ENCODE data around the gene CPSF7.
"Not testable (repeated sequence)": the region's sequence is repeated elsewhere in the genome, so short reads cannot be mapped to it uniquely, and the experiment has no call there.

CPSF7 gene
- 96.2 reads per million, percentile 82 among the genes with 10 or more reads in this experiment for total RNA-seq

- peak; percentile 97 for DNase-seq
Observed at GRCh38 chr11:61429691-61430582, at the start of gene CPSF7, which contains the start of gene SDHAF2. CPSF7 (minus strand) TSS chr11:61429975; CDS start chr11:61429235, 740 bp downstream. SDHAF2 (plus strand) TSS chr11:61430124; CDS start chr11:61430147, 23 bp downstream.

GRCh38 chr11:61477727-61478148, 48.0 kb upstream of the CPSF7 start:
- peak; percentile 43 for DNase-seq

- no peak for DNase-seq
Observed at GRCh38 chr11:61477126-61477525, 47.4 kb upstream of the CPSF7 start.

DNA sequence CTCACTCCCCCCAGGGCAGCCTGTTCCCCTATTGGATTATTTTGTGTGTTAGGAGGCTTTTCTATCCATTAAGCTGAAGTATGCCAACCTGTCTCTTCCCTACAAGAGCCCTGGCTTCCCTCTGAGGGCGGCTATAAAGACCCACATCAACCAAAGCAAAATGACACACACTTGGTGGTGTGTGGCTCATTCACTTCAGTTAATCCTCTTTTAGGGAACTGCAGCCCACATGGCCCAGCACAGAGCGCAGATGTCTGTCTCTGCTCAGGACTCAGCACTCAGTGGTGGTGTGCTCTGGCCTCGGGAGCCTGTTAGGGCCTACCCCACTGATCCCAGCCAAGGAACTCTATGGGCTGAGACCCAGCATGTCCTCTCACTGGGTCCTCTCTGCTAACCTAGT, 46.6 kb upstream of the CPSF7 start:
- DNase-seq = no peak

GRCh38 chr11:61475433-61475832, 45.7 kb upstream of the CPSF7 start:
- DNase-seq = no peak

- DNase-seq = no peak
Observed at GRCh38 chr11:61474013-61474643, 44.4 kb upstream of the CPSF7 start.

GRCh38 chr11:61473370-61474012, 43.7 kb upstream of the CPSF7 start:
- no peak for DNase-seq

DNA sequence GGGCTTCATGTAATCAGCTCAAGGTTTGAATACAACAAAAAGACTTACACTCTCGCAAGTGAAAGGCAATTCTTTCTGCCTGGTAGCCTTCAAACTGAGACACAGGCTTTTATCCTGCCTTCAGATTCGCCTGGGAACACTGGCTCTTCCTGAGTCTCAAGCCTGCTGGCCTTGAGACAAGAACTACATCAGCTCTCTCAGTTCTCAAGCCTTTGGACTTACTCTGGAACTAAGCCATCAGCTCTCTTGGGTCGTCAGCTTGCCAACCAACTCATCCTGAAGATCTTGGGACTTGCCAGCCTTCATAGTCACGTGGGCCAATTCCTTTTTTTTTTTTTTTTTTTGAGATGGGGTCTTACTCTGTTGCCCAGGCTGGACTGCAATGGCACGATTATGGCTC, 43.1 kb upstream of the CPSF7 start:
- no peak for DNase-seq

DNA sequence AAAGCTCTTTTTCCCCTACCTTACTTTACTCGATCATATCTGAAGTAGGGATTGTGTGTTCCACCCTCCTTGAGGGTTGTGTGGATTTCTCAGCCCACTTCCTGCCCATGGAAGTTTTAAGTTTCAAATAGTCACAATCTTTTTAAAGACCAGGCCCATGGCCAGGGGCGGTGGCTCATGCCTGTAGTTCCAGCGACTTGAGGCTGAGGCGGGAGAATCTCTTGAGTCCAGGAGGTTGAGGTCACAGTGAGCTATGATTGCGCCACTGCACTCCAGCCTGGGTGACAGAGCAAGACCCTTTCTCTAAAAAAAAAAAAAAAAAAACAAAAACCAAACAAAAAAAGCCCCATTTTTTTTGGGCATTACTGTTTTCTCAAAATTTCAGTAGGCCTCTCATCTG, 42.5 kb upstream of the CPSF7 start:
- no peak for DNase-seq

DNA sequence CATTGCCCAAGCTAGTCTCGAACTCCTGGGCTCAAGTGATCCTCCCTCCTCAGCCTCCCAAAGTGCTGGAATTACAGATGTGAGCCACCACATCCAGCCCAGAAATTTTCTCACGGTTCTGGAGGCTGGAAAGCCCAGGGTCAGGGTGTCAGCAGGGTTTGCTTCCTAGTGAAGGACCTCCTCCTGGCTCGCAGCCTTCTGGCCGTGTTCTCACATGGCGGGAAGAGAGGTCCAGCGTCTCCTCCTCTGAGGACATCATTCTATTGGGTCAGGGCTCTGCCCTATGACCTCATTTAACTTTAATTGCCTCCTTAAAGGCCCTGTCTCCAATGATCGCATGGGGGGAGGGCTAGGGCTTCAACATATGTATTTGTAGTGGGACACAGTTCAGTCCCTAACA, 38.2 kb upstream of the CPSF7 start:
- no peak for DNase-seq

DNA sequence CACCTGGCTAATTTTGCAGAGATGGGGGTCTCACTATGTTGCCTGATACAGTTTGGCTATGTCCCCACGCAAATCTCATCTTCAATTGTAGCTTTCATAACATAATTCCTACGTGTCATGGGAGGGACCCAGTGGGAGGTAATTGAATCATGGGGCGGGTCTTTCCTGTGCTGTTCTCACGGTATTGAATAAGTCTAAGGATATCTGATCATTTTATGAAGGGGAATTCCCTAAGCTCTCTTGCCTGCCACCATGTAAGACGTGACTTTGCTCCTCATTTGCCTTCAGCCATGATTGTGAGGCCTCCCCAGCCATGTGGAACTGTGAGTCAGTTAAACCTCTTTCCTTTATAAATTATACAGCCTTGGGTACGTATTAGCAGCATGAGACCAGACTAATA, 37.8 kb upstream of the CPSF7 start:
- not testable (repeated sequence) for DNase-seq

DNA sequence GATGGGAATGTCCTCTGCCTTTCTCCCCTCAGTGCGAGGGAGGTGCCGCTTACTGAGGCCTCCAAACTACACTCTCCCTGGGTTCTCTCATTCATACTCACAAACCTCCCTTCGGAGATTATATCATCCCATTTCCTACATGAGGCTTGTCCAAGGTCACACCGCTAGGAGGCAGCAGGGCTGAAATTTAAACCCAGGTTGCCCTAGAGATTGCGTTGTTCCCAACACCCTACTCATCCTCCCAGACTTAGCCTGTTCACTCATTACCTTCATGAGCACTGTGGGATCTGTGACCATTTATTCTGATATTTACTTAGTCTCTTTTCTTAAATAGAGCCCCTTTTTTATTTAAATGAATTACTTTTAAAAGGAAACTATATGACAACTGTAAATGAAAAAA, 31.2 kb upstream of the CPSF7 start:
- no peak for DNase-seq

GRCh38 chr11:61460474-61460881, 30.7 kb upstream of the CPSF7 start:
- no peak for DNase-seq

GRCh38 chr11:61454520-61454919, 24.7 kb upstream of the CPSF7 start:
- DNase-seq = no peak

DNA sequence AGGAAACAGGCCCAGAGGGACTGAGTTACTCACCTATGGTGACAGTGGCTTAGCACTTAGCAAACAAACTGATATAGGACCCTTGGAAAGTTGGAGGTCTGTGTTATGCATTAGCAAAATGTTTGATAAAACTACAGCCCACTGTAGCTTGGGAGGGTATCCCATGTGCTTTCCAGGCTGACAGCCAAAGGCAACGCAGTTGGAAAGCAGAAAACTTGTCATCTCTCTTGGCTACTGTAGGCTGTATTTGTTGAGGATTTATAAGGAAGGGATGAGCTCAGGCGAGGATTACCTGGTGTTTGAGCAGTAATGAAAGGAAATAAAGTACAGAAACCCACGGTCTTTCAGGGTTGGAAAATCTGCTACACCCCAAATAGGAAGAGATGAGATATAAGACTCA, 23.9 kb upstream of the CPSF7 start:
- no peak for DNase-seq

DNA sequence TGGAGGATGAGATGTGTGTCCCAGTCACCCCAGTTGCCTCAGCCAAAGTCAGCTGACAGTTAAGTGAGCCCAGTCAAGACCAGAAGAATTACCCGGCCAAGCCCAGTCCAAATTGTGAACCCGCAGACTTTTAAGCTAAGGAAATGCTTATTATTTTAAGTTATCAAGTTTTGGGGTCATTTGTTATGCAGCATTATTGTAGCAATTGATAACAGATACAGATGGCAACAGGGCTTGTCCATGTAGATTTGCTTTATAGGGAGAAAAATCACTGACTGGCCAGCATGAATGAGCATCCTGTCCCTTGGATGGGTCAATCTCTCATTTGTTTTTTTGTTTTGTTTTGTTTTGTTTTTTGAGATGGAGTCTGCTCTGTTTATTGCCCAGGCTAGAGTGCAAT, 23.1 kb upstream of the CPSF7 start:
- no peak for DNase-seq

GRCh38 chr11:61448552-61448927, 18.8 kb upstream of the CPSF7 start:
- DNase-seq = no peak

DNA sequence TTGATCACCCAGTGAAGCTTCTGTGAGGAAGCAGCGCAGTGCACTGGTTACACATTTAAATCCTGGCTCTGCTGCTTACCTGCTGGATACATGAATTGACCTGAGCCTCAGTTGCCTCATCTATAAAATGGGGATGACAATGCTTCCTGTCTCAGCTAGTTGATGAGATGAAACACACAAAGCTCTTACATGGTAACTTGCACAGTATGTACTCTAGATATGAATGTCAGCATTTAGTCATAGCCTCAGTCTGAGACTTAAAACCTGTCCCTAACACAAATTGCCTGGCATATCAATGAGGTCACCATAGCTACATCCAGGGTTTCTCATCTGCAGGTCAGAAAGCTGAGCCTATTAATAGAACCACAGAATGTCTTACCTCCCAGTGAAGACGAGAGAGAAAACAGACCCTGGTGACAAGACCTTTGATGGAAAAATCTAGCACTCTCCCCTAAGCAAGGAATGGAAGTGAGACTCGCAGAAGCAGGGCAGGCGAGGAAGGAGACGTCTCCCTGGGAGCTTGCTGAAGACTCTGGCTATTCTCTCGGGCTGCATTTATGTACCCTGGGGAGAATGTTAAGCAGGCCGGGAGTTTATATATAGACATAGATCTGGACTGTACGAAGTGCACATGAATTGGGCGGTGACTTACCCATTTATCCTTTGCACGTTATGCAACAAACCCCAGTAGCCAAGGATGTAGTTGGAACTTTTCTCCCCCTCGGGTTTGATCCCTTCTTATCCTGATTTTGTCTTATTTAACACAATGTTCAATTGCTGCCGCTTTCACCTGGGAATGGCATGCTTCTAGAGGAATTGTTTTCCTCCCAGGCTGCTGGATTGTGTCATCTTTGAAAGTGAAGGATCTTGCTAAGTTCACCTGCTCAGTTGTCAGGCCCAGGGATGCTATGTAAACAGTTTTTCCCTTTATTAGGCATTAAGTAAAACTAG, 18.1 kb upstream of the CPSF7 start:
- DNase-seq = no peak

GRCh38 chr11:61446211-61446651, 16.5 kb upstream of the CPSF7 start:
- peak; percentile 49 for DNase-seq

DNA sequence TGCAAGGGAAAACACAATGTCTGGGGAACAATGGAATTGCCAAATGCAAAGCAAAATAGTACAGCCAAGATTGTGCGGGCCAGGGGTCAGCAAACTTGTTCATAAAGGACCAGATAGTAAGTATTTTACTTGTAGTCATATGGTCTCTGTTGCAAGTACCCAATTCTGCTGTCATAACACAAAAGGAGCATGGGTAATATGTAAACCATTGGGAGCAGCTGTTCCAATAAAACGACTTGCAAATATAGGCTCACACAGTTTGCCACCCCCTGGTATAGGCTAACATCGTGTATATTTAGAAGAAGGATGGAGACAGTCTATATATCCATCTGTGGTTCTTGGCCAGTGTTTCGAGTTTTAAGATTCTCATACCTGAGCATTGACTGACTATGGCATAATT, 15.7 kb upstream of the CPSF7 start:
- no peak for DNase-seq

- DNase-seq = no peak
Observed at GRCh38 chr11:61442616-61443015, 12.8 kb upstream of the CPSF7 start.

DNA sequence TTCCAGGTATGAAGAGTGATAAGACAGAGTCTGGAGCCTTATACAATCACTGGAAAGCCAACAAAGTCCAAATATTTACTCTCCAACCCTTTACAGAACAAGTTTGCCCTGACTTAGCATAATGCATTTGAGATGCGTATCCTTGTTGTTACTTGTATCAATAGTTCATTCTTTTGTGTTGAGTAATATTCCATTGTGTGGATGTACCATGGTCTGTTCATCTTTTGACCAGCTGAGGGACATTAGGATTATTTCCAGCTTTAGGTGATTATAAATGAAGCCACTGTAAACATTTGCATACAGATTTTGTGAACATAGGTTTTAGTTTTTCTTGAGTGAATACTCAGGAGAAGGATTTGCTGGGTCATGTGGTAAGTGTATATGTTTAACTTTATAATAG, 9.8 kb upstream of the CPSF7 start:
- DNase-seq = no peak

Measured in effector CD4-positive, alpha-beta T cell (primary cell).